NCI-H146 treated with DMSO at 0.1 percent for 48 hours (cell line): ENCODE results near the gene KBTBD7.
"Not testable (repeated sequence)": the region's sequence is repeated elsewhere in the genome, so short reads cannot be mapped to it uniquely, and the experiment has no call there.

Experiments
- DNase-seq: peaks from one replicate; lab custom pipeline; 2025; ENCODE audit not compliant: unreplicated experiment; lab: John Stamatoyannopoulos, UW

The KBTBD7 gene

GRCh38 chr13:41196620-41197019 lies 2.3 kb upstream of the KBTBD7 start:
- no peak for DNase-seq

GRCh38 chr13:41196011-41196410 lies 1.6 kb upstream of the KBTBD7 start:
- no peak for DNase-seq

- DNase-seq: no peak
Observed at GRCh38 chr13:41193469-41193868, 900 bp downstream of the KBTBD7 start.

GRCh38 chr13:41188584-41188983 lies 5.8 kb downstream of the KBTBD7 start:
- DNase-seq: no peak

- no peak for DNase-seq
Observed at GRCh38 chr13:41186481-41186880, 7.9 kb downstream of the KBTBD7 start.

- no peak for DNase-seq
Observed at GRCh38 chr13:41182231-41182630, 12.1 kb downstream of the KBTBD7 start.

GRCh38 chr13:41179593-41180250 lies 14.6 kb downstream of the KBTBD7 start:
- no peak for DNase-seq

GRCh38 chr13:41178040-41178439 lies 16.3 kb downstream of the KBTBD7 start:
- no peak for DNase-seq

GRCh38 chr13:41177616-41178015 lies 16.8 kb downstream of the KBTBD7 start:
- no peak for DNase-seq

GRCh38 chr13:41175576-41175975 lies 18.8 kb downstream of the KBTBD7 start:
- not testable (repeated sequence) for DNase-seq

GRCh38 chr13:41162151-41162550 lies 32.2 kb downstream of the KBTBD7 start:
- no peak for DNase-seq

- no peak for DNase-seq
Observed at GRCh38 chr13:41159174-41159573, 35.2 kb downstream of the KBTBD7 start.

GRCh38 chr13:41157048-41157717 lies 37.2 kb downstream of the KBTBD7 start:
- DNase-seq: no peak

- no peak for DNase-seq
Observed at GRCh38 chr13:41156620-41157019, 37.7 kb downstream of the KBTBD7 start.

- no peak for DNase-seq
Observed at GRCh38 chr13:41154042-41154441, 40.3 kb downstream of the KBTBD7 start.

- DNase-seq: no peak
Observed at GRCh38 chr13:41152005-41152404, 42.4 kb downstream of the KBTBD7 start.

- DNase-seq: no peak
Observed at GRCh38 chr13:41150058-41150457, 44.3 kb downstream of the KBTBD7 start.

GRCh38 chr13:41148419-41149283 lies 45.7 kb downstream of the KBTBD7 start:
- no peak for DNase-seq

- DNase-seq: no peak
Observed at GRCh38 chr13:41145136-41145908, 49.0 kb downstream of the KBTBD7 start.

- DNase-seq: no peak
Observed at GRCh38 chr13:41144576-41144975, 49.8 kb downstream of the KBTBD7 start.
